OCI-LY7 (cell line): ENCODE data around the gene RMDN3.

Source experiments
- CTCF ChIP-seq: fragments of 200-600 bp; sonication (generic); conservative IDR thresholded peaks from 2 replicates; pipeline ENCODE4 v1.5.1; 2014; ENCODE audit warnings: mild to moderate bottlenecking, antibody characterized with exemption, low read length, moderate library complexity, mixed read lengths
- EZH2phosphoT487 ChIP-seq: fragments of 200-600 bp; sonication (generic); IDR thresholded peaks from 2 replicates; pipeline ENCODE4 v1.6.1; 2018; ENCODE audit warnings: low read depth, borderline replicate concordance, mild to moderate bottlenecking, mixed run types, antibody characterized with exemption, low read length, moderate library complexity, mixed read lengths

- no peak for TF ChIP-seq CTCF
- TF ChIP-seq EZH2phosphoT487 = no peak
Measured at GRCh38 chr15:40714144-40714543, 40.9 kb downstream of the RMDN3 start.
